Loucy (cell line): ENCODE data around the gene NUMB.
"Not testable (repeated sequence)": the region's sequence is repeated elsewhere in the genome, so short reads cannot be mapped to it uniquely, and the experiment has no call there.

Experiments used
- H2AFZ ChIP-seq: fragments of 200-600 bp; sonication (generic); 2 replicates; pipeline ENCODE4 v1.6.0; 2016; ENCODE audit warnings: antibody characterized with exemption, mild to moderate bottlenecking, low read length, moderate library complexity
- H3F3A ChIP-seq: fragments of 200-600 bp; 2 replicates; pipeline ENCODE4 v1.6.0; 2016; ENCODE audit warnings: antibody characterized with exemption, low read depth, mild to moderate bottlenecking
- H3K27me3 ChIP-seq: fragments of 200-600 bp; sonication (generic); 2 replicates; pipeline ENCODE4 v1.6.1; 2014; ENCODE audit warnings: low read length, mild to moderate bottlenecking; ENCODE audit not compliant: insufficient read depth, poor library complexity, severe bottlenecking
- H3K36me3 ChIP-seq: fragments of 200-600 bp; sonication (generic); 2 replicates; pipeline ENCODE4 v1.6.1; 2016; ENCODE audit warnings: low read length; ENCODE audit not compliant: insufficient read depth
- H3K4me1 ChIP-seq: fragments of 200-600 bp; sonication (generic); 2 replicates; pipeline ENCODE4 v1.5.1; 2014; ENCODE audit warnings: low read length, mild to moderate bottlenecking; ENCODE audit not compliant: insufficient read depth, poor library complexity, severe bottlenecking
- H3K4me2 ChIP-seq: fragments of 200-600 bp; sonication (generic); 2 replicates; pipeline ENCODE4 v1.6.0; 2014; ENCODE audit warnings: antibody characterized with exemption, low read length, low read depth, mild to moderate bottlenecking; ENCODE audit not compliant: poor library complexity, severe bottlenecking
- H3K4me3 ChIP-seq: fragments of 200-600 bp; sonication (generic); 2 replicates; pipeline ENCODE4 v1.5.1; 2014; ENCODE audit warnings: low read length, mild to moderate bottlenecking, mixed read lengths; ENCODE audit not compliant: poor library complexity, severe bottlenecking
- H3K79me2 ChIP-seq: fragments of 200-600 bp; sonication (generic); 2 replicates; pipeline ENCODE4 v1.6.1; 2014; ENCODE audit warnings: low read length; ENCODE audit not compliant: insufficient read depth
- H3K9ac ChIP-seq: fragments of 200-600 bp; sonication (generic); 2 replicates; pipeline ENCODE4 v1.6.0; 2014; ENCODE audit warnings: mild to moderate bottlenecking, low read depth, low read length, moderate library complexity; ENCODE audit not compliant: poor library complexity, severe bottlenecking
- H3K9me2 ChIP-seq: fragments of 200-600 bp; sonication (generic); replicated peaks from 2 replicates; pipeline ENCODE4 v1.6.1; 2016; ENCODE audit warnings: low read depth, low read length, mixed read lengths
- H3K9me3 ChIP-seq: fragments of 200-600 bp; sonication (generic); 2 replicates; pipeline ENCODE4 v1.6.1; 2014; ENCODE audit warnings: mild to moderate bottlenecking, antibody characterized with exemption, low read length, low read depth; ENCODE audit not compliant: insufficient read depth
- H4K20me1 ChIP-seq: fragments of 200-600 bp; sonication (generic); 2 replicates; pipeline ENCODE4 v1.6.0; 2014; ENCODE audit warnings: antibody characterized with exemption, low read length, mild to moderate bottlenecking; ENCODE audit not compliant: insufficient read depth, poor library complexity, severe bottlenecking
- CTCF ChIP-seq: fragments of 200-600 bp; sonication (generic); conservative IDR thresholded peaks from 2 replicates; pipeline ENCODE4 v1.5.1; 2014; ENCODE audit warnings: mild to moderate bottlenecking, antibody characterized with exemption, low read length
- EZH2phosphoT487 ChIP-seq: fragments of 200-600 bp; IDR thresholded peaks from 2 replicates; pipeline ENCODE4 v1.6.1; 2018; ENCODE audit warnings: antibody characterized with exemption, mild to moderate bottlenecking, moderate library complexity, borderline replicate concordance

Gene NUMB

GRCh38 chr14:73422515-73422914, 35.8 kb downstream of the NUMB start:
- no peak for TF ChIP-seq CTCF
- Histone ChIP-seq H3K4me2 (no peak overlapping the region), H3K9me2 (no peaks in the 10 kb centered on the region), H3K4me1 (peaks cover 13% of the 10 kb centered on the region), H3K9me3 (no peaks in the 10 kb centered on the region), H3K27me3 (no peaks in the 10 kb centered on the region), H3F3A (no peaks in the 10 kb centered on the region), H2AFZ (no peak overlapping the region), H3K4me3 (no peak overlapping the region), H3K36me3 (peaks cover 12% of the 10 kb centered on the region; the same call in 1 of the 2 replicates), H3K9ac (no peak overlapping the region), H3K79me2 (peaks cover 42% of the 10 kb centered on the region), H4K20me1 (peaks cover 6% of the 10 kb centered on the region)

GRCh38 chr14:73418227-73418626, 40.1 kb downstream of the NUMB start:
- Histone ChIP-seq H4K20me1 (peaks cover 6% of the 10 kb centered on the region), H3K4me1 (no peaks in the 10 kb centered on the region), H3K4me3 (no peak overlapping the region), H3K9me3 (no peaks in the 10 kb centered on the region), H3K9ac (no peak overlapping the region), H3K27me3 (no peaks in the 10 kb centered on the region), H3K9me2 (no peaks in the 10 kb centered on the region), H3K4me2 (no peak overlapping the region), H3K36me3 (peaks cover 12% of the 10 kb centered on the region; the same call in 1 of the 2 replicates), H3K79me2 (peaks cover 48% of the 10 kb centered on the region), H2AFZ (no peak overlapping the region), H3F3A (no peaks in the 10 kb centered on the region)
- TF ChIP-seq CTCF (no peak), EZH2phosphoT487 (no peak)

- not testable (repeated sequence) for H3K79me2 ChIP-seq, H3K4me2 ChIP-seq, H4K20me1 ChIP-seq, H3K9ac ChIP-seq, H3K4me1 ChIP-seq, H2AFZ ChIP-seq, H3K9me2 ChIP-seq, H3K27me3 ChIP-seq, H3F3A ChIP-seq, H3K9me3 ChIP-seq, H3K4me3 ChIP-seq
- peaks cover 12% of the 10 kb centered on the region; the same call in 1 of the 2 replicates for H3K36me3 ChIP-seq
These were observed 52.1 kb downstream of the NUMB start for GRCh38 chr14:73406248-73406647.

- Histone ChIP-seq H3K4me2 (no peak overlapping the region), H3K9ac (no peak overlapping the region), H3K36me3 (peaks cover 7% of the 10 kb centered on the region; the same call in 1 of the 2 replicates), H2AFZ (no peak overlapping the region), H4K20me1 (no peaks in the 10 kb centered on the region), H3F3A (no peaks in the 10 kb centered on the region), H3K4me3 (no peak overlapping the region), H3K27me3 (no peaks in the 10 kb centered on the region), H3K9me2 (no peaks in the 10 kb centered on the region), H3K9me3 (no peaks in the 10 kb centered on the region), H3K4me1 (no peaks in the 10 kb centered on the region), H3K79me2 (peaks cover 9% of the 10 kb centered on the region)
- TF ChIP-seq CTCF (no peak), EZH2phosphoT487 (no peak)
These were observed 55.1 kb downstream of the NUMB start for GRCh38 chr14:73403181-73403752.
